Measurements from ENCODE around the gene FDXACB1.

The FDXACB1 gene

GRCh38 chr11:111917788-111918187, 38.8 kb upstream of the FDXACB1 start:
- Histone ChIP-seq H3K36me3 (ENCODE audit: control insufficient read depth in 2 of 2, insufficient read depth in 2 of 2, low read length in 2 of 2) (no peaks in the 10 kb centered on the region), H3K9ac (ENCODE audit: low read depth in 1 of 2, low read length in 2 of 2) (peak overlapping the region in 1 of 2 donors; percentile 61), H3K4me3 (ENCODE audit: low read length in 2 of 2) (no peak overlapping the region), H3K4me1 (ENCODE audit: control insufficient read depth in 2 of 2, insufficient read depth in 2 of 2, low read length in 2 of 2) (peaks cover 7 to 14% of the 10 kb centered on the region in 2 donors), H3K27me3 (ENCODE audit: control insufficient read depth in 2 of 2, insufficient read depth in 2 of 2, low read length in 2 of 2) (no peaks in the 10 kb centered on the region), H3K9me3 (ENCODE audit: control insufficient read depth in 2 of 2, low read length in 2 of 2) (no peaks in the 10 kb centered on the region), H3K27ac (ENCODE audit: low read depth in 2 of 2, low read length in 2 of 2) (peak overlapping the region; percentile 88 to 95)

- no peaks in the 10 kb centered on the region for H3K9me3 ChIP-seq (ENCODE audit: control insufficient read depth in 2 of 2, low read length in 2 of 2)
- H3K27ac ChIP-seq (ENCODE audit: low read depth in 2 of 2, low read length in 2 of 2), result no peak overlapping the region
- no peak overlapping the region for H3K4me3 ChIP-seq (ENCODE audit: low read length in 2 of 2)
- H3K27me3 ChIP-seq (ENCODE audit: control insufficient read depth in 2 of 2, insufficient read depth in 2 of 2, low read length in 2 of 2), result no peaks in the 10 kb centered on the region
- peaks cover 7 to 14% of the 10 kb centered on the region in 2 donors for H3K4me1 ChIP-seq (ENCODE audit: control insufficient read depth in 2 of 2, insufficient read depth in 2 of 2, low read length in 2 of 2)
- no peaks in the 10 kb centered on the region for H3K36me3 ChIP-seq (ENCODE audit: control insufficient read depth in 2 of 2, insufficient read depth in 2 of 2, low read length in 2 of 2)
- H3K9ac ChIP-seq (ENCODE audit: low read depth in 1 of 2, low read length in 2 of 2), result no peak overlapping the region
Measured at GRCh38 chr11:111917312-111917711, 38.3 kb upstream of the FDXACB1 start.

DNA sequence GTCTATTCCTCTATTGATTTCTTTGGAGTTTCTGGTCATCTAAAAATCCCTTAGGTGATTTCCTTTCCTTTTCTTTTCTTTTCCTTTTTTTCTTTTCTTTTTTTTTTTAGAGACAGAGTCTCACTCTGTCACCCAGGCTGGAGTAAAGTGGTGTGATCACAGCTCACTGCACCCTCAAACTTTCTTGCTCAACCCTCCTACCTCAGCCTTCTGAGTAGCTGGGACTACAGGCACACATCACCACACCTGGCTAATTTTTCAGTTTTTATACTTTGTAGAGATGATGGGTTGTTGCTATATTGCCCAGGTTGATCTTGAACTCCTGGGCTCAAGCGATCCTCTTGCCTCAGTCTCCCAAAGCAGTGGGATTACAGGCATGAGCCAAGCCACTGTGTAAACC, 37.8 kb upstream of the FDXACB1 start:
- H3K36me3 ChIP-seq (ENCODE audit: control insufficient read depth in 2 of 2, insufficient read depth in 2 of 2, low read length in 2 of 2), result no peaks in the 10 kb centered on the region
- H3K4me3 ChIP-seq (ENCODE audit: low read length in 2 of 2), result no peak overlapping the region
- no peaks in the 10 kb centered on the region for H3K9me3 ChIP-seq (ENCODE audit: control insufficient read depth in 2 of 2, low read length in 2 of 2)
- peaks cover 7 to 14% of the 10 kb centered on the region in 2 donors for H3K4me1 ChIP-seq (ENCODE audit: control insufficient read depth in 2 of 2, insufficient read depth in 2 of 2, low read length in 2 of 2)
- no peaks in the 10 kb centered on the region for H3K27me3 ChIP-seq (ENCODE audit: control insufficient read depth in 2 of 2, insufficient read depth in 2 of 2, low read length in 2 of 2)
- H3K27ac ChIP-seq (ENCODE audit: low read depth in 2 of 2, low read length in 2 of 2), result no peak overlapping the region
- no peak overlapping the region for H3K9ac ChIP-seq (ENCODE audit: low read depth in 1 of 2, low read length in 2 of 2)

- Histone ChIP-seq H3K4me3 (ENCODE audit: low read length in 2 of 2) (peak overlapping the region in 1 of 2 donors; percentile 45), H3K27me3 (ENCODE audit: control insufficient read depth in 2 of 2, insufficient read depth in 2 of 2, low read length in 2 of 2) (peaks cover 0 to 4% of the 10 kb centered on the region in 2 donors), H3K4me1 (ENCODE audit: control insufficient read depth in 2 of 2, insufficient read depth in 2 of 2, low read length in 2 of 2) (peaks cover 7 to 8% of the 10 kb centered on the region in 2 donors), H3K9ac (ENCODE audit: low read depth in 1 of 2, low read length in 2 of 2) (peak overlapping the region in 1 of 2 donors; percentile 54), H3K36me3 (ENCODE audit: control insufficient read depth in 2 of 2, insufficient read depth in 2 of 2, low read length in 2 of 2) (no peaks in the 10 kb centered on the region), H3K27ac (ENCODE audit: low read depth in 2 of 2, low read length in 2 of 2) (peak overlapping the region; percentile 69 to 75), H3K9me3 (ENCODE audit: control insufficient read depth in 2 of 2, low read length in 2 of 2) (no peaks in the 10 kb centered on the region)
Measured at GRCh38 chr11:111913997-111914396, 35.0 kb upstream of the FDXACB1 start.

DNA sequence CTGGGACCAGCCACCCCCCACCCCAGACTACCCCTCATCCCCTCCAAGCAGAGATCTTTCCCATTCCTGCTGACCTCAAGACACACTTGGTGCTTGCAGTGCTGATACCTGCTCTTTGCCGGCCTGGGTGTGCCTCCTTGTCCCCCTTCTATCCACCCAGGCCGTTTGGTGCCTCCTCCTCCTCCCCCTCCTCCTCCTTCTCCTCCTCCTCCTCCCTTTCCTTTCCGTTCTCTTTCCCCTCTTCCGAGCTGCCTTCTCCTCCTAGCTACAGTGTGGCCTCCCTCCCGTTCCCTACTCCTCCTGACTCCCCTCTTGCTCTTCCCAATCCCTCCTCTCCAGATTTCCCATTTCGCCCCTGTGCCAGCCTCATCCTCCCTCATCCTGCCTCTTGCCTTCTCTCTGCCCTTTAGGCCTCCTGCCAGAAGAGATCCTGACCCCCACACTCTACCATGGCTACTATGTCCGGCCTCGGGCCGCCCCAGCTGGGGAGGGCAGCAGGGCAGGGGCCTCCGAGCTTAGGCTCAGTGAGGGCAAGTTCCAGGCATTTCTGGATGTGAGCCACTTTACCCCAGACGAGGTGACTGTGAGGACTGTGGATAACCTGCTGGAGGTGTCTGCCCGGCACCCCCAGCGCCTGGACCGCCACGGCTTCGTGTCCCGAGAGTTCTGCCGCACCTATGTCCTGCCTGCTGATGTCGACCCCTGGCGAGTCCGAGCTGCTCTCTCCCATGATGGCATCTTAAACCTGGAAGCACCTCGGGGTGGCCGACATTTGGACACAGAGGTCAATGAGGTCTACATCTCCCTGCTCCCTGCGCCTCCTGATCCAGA, 34.3 kb upstream of the FDXACB1 start:
- H3K9ac ChIP-seq (ENCODE audit: low read depth in 1 of 2, low read length in 2 of 2), result peak overlapping the region; percentile 41 to 54
- peak overlapping the region; percentile 69 to 75 for H3K27ac ChIP-seq (ENCODE audit: low read depth in 2 of 2, low read length in 2 of 2)
- no peaks in the 10 kb centered on the region for H3K36me3 ChIP-seq (ENCODE audit: control insufficient read depth in 2 of 2, insufficient read depth in 2 of 2, low read length in 2 of 2)
- H3K9me3 ChIP-seq (ENCODE audit: control insufficient read depth in 2 of 2, low read length in 2 of 2), result no peaks in the 10 kb centered on the region
- peaks cover 0 to 4% of the 10 kb centered on the region in 2 donors for H3K27me3 ChIP-seq (ENCODE audit: control insufficient read depth in 2 of 2, insufficient read depth in 2 of 2, low read length in 2 of 2)
- H3K4me1 ChIP-seq (ENCODE audit: control insufficient read depth in 2 of 2, insufficient read depth in 2 of 2, low read length in 2 of 2), result peaks cover 4 to 7% of the 10 kb centered on the region in 2 donors
- peak overlapping the region; percentile 45 to 55 for H3K4me3 ChIP-seq (ENCODE audit: low read length in 2 of 2)

GRCh38 chr11:111912535-111912934, 33.6 kb upstream of the FDXACB1 start, which contains the start of gene HSPB2:
HSPB2 (plus strand) TSS chr11:111912734; CDS start chr11:111912830, 96 bp downstream.
- peak within 1 kb of the TSS; percentile 41 to 58 for H3K9ac ChIP-seq (ENCODE audit: low read depth in 1 of 2, low read length in 2 of 2)
- no peaks in the 10 kb centered on the region for H3K9me3 ChIP-seq (ENCODE audit: control insufficient read depth in 2 of 2, low read length in 2 of 2)
- no peaks in the 10 kb centered on the region for H3K36me3 ChIP-seq (ENCODE audit: control insufficient read depth in 2 of 2, insufficient read depth in 2 of 2, low read length in 2 of 2)
- H3K27me3 ChIP-seq (ENCODE audit: control insufficient read depth in 2 of 2, insufficient read depth in 2 of 2, low read length in 2 of 2), result peaks cover 0 to 4% of the 10 kb centered on the region in 2 donors
- peak within 1 kb of the TSS; percentile 69 to 75 for H3K27ac ChIP-seq (ENCODE audit: low read depth in 2 of 2, low read length in 2 of 2)
- H3K4me3 ChIP-seq (ENCODE audit: low read length in 2 of 2), result peak within 1 kb of the TSS; percentile 51 to 55
- peaks cover 0 to 2% of the 10 kb centered on the region in 2 donors for H3K4me1 ChIP-seq (ENCODE audit: control insufficient read depth in 2 of 2, insufficient read depth in 2 of 2, low read length in 2 of 2)

- Histone ChIP-seq H3K36me3 (ENCODE audit: control insufficient read depth in 2 of 2, insufficient read depth in 2 of 2, low read length in 2 of 2) (no peaks in the 10 kb centered on the region), H3K27ac (ENCODE audit: low read depth in 2 of 2, low read length in 2 of 2) (peak within 1 kb of the TSS; percentile 69 to 75), H3K9me3 (ENCODE audit: control insufficient read depth in 2 of 2, low read length in 2 of 2) (no peaks in the 10 kb centered on the region), H3K27me3 (ENCODE audit: control insufficient read depth in 2 of 2, insufficient read depth in 2 of 2, low read length in 2 of 2) (peaks cover 0 to 4% of the 10 kb centered on the region in 2 donors), H3K4me3 (ENCODE audit: low read length in 2 of 2) (peak within 1 kb of the TSS; percentile 37 to 51), H3K9ac (ENCODE audit: low read depth in 1 of 2, low read length in 2 of 2) (peak within 1 kb of the TSS in 1 of 2 donors; percentile 58), H3K4me1 (ENCODE audit: control insufficient read depth in 2 of 2, insufficient read depth in 2 of 2, low read length in 2 of 2) (peaks cover 0 to 2% of the 10 kb centered on the region in 2 donors)
Measured at GRCh38 chr11:111911563-111912401, 32.8 kb upstream of the FDXACB1 start, which contains the start of gene CRYAB. CRYAB (minus strand) TSS chr11:111911770; CDS start chr11:111911724, 46 bp downstream.

DNA sequence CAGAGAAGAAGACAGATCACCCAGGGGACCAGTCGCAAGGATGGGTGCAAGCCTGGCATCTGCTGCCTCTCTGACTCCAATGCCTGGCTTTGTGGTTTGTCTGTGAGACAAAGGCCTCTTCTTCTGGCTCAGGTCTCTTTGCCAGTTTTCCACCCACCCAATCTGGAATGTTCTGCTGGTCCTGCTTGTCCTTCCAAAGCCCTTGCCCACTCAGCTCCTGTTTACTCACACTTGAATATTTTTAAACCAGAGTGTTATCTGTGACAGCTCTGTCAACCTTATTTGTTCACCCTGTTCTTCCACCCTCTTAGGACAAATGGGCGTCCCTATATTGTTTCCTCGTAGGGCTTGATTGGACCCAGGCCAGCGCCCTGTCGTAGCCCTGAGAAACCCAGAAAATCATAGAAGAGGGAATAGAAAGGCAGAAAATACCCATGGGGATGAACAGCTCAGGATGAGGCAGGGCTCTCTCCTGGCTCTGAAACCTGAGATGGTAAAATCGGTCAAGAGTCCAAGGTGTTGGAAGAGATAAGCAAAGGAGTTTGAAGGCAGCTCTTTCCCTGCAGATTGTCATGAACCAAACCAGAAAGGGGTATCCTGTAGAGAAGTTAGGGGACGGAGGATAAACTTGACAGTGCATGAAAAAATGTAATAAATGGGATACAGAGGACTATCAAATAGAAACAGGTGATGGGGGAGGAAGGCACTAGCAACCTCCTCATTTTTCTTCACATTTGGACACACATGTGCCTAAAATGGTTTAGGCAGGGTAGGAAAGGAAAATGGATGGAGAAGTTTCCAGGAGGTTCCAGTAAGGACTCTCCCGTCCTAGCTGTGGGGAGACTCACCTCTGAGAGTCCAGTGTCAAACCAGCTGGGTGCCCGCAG, 32.0 kb upstream of the FDXACB1 start:
- Histone ChIP-seq H3K27me3 (ENCODE audit: control insufficient read depth in 2 of 2, insufficient read depth in 2 of 2, low read length in 2 of 2) (peaks cover 0 to 4% of the 10 kb centered on the region in 2 donors), H3K9me3 (ENCODE audit: control insufficient read depth in 2 of 2, low read length in 2 of 2) (no peaks in the 10 kb centered on the region), H3K4me1 (ENCODE audit: control insufficient read depth in 2 of 2, insufficient read depth in 2 of 2, low read length in 2 of 2) (peaks cover 0 to 2% of the 10 kb centered on the region in 2 donors), H3K4me3 (ENCODE audit: low read length in 2 of 2) (peak overlapping the region; percentile 37 to 51), H3K27ac (ENCODE audit: low read depth in 2 of 2, low read length in 2 of 2) (peak overlapping the region; percentile 69 to 75), H3K9ac (ENCODE audit: low read depth in 1 of 2, low read length in 2 of 2) (peak overlapping the region in 1 of 2 donors; percentile 58), H3K36me3 (ENCODE audit: control insufficient read depth in 2 of 2, insufficient read depth in 2 of 2, low read length in 2 of 2) (no peaks in the 10 kb centered on the region)

GRCh38 chr11:111909378-111909777, 30.4 kb upstream of the FDXACB1 start:
- H3K27me3 ChIP-seq (ENCODE audit: control insufficient read depth in 2 of 2, insufficient read depth in 2 of 2, low read length in 2 of 2), result peaks cover 0 to 4% of the 10 kb centered on the region in 2 donors
- H3K4me3 ChIP-seq (ENCODE audit: low read length in 2 of 2), result no peak overlapping the region
- H3K4me1 ChIP-seq (ENCODE audit: control insufficient read depth in 2 of 2, insufficient read depth in 2 of 2, low read length in 2 of 2), result peaks cover 0 to 2% of the 10 kb centered on the region in 2 donors
- no peak overlapping the region for H3K27ac ChIP-seq (ENCODE audit: low read depth in 2 of 2, low read length in 2 of 2)
- no peak overlapping the region for H3K9ac ChIP-seq (ENCODE audit: low read depth in 1 of 2, low read length in 2 of 2)
- H3K9me3 ChIP-seq (ENCODE audit: control insufficient read depth in 2 of 2, low read length in 2 of 2), result no peaks in the 10 kb centered on the region
- H3K36me3 ChIP-seq (ENCODE audit: control insufficient read depth in 2 of 2, insufficient read depth in 2 of 2, low read length in 2 of 2), result no peaks in the 10 kb centered on the region

Data from mucosa of rectum (tissue), 2 donors.